AG04450 (cell line): Measurements from ENCODE around the gene DDX24. TPM values are rescaled to one million over a fixed set of nuclear protein-coding genes. Genes with fewer than 3 reads are reported as not detected.

Experiments used
- CTCF ChIA-PET: fragments of 300-600, 350-600 bp; formaldehyde crosslinking; extraction: SDS; loops from one replicate; lab custom pipeline; 2022; ENCODE audit warnings: antibody characterized with exemption, inconsistent platforms; lab: Charles Lee
- POLR2A ChIA-PET: fragments of 350-600 bp; formaldehyde crosslinking; extraction: SDS; loops from one replicate; lab custom pipeline; 2021; ENCODE audit warnings: antibody characterized with exemption, inconsistent platforms; lab: Yijun Ruan, JAX
- DNase-seq: peaks from one replicate; pipeline ENCODE4 v3.0.0-alpha.2; 2011; ENCODE audit warnings: low read depth, low spot score
- H3K27ac ChIP-seq: one replicate; pipeline ENCODE4 v1.5.1; 2012; ENCODE audit warnings: low read depth, low read length, control low read depth
- H3K27me3 ChIP-seq: one replicate; pipeline ENCODE4 v1.6.0; 2012; ENCODE audit warnings: low read length; ENCODE audit not compliant: control insufficient read depth, insufficient read depth
- H3K4me3 ChIP-seq: 2 replicates; pipeline ENCODE4 v1.5.1; 2011; ENCODE audit warnings: mild to moderate bottlenecking, low read depth, low read length, control low read depth
- H3K9me3 ChIP-seq: 2 replicates; pipeline ENCODE4 v1.5.1; 2012; ENCODE audit warnings: low read length; ENCODE audit not compliant: control insufficient read depth, insufficient read depth
- CTCF ChIP-seq: IDR thresholded peaks from 2 replicates; pipeline ENCODE4 v1.5.1; 2011; ENCODE audit warnings: low read depth, low read length, control low read depth, inconsistent platforms
- polyA minus RNA-seq: library from RNA; depleted of rRNA, polyadenylated mRNA; stranded (reverse); fragments of >200 nt; gene quantifications from 2 replicates; pipeline ENCODE4 v1.2.3, GENCODE V29; 2011; rRNA and poly(A)+ RNA removed
- polyA plus RNA-seq: library from polyadenylated mRNA; depleted of rRNA; stranded (reverse); fragments of >200 nt; gene quantifications from 2 replicates; pipeline ENCODE4 v1.2.3, GENCODE V29; 2011; rRNA removed

Gene DDX24
- polyA plus RNA-seq: 145 and 159 TPM in 2 replicates
- polyA minus RNA-seq: 110 and 114 TPM in 2 replicates

GRCh38 chr14:94080621-94081385 lies at the start of gene DDX24, which contains the start of gene IFI27L1:
DDX24 (minus strand) TSS chr14:94081202; CDS start chr14:94079742, 1,460 bp downstream.
IFI27L1 (plus strand) TSS chr14:94081310; CDS start chr14:94096938, 15,628 bp downstream.
- ChIA-PET POLR2A (interaction anchor here (0.9 to 1.2 kb wide), 4 partner anchors 15 to 90 kb away, joined by 3 to 6 read pairs (median 3); no protein-coding TSS in a partner anchor), CTCF (interaction anchor here (0.7 to 7.7 kb wide), 5 partner anchors 45 to 141 kb away, joined by 3 to 64 read pairs (median 4); partner anchors contain the start of gene IFI27L2)
- Histone ChIP-seq H3K27me3 (no peaks in the 10 kb centered on the region), H3K4me3 (peak within 1 kb of the TSS; percentile 93), H3K9me3 (peaks cover 9% of the 10 kb centered on the region; the same call in 1 of the 2 replicates), H3K27ac (peak within 1 kb of the TSS; percentile 82)
- no peak for TF ChIP-seq CTCF
- peak; percentile 86 for DNase-seq

GRCh38 chr14:94129758-94130414 lies 48.9 kb upstream of the DDX24 start:
- Histone ChIP-seq H3K27ac (no peak overlapping the region), H3K4me3 (peak overlapping the region; percentile 72), H3K9me3 (no peaks in the 10 kb centered on the region), H3K27me3 (peaks cover 3% of the 10 kb centered on the region)
- ChIA-PET CTCF (interaction anchor here (0.5 to 5.2 kb wide), 17 partner anchors 13 to 855 kb away, joined by 3 to 84 read pairs (median 6); partner anchors contain the start of genes DDX24 and IFI27L1), POLR2A (interaction anchor here (0.6 to 0.7 kb wide), 2 partner anchors 33 to 120 kb away, joined by 3 read pairs; no protein-coding TSS in a partner anchor)
- DNase-seq: no peak
- TF ChIP-seq CTCF: no peak

GRCh38 chr14:94129111-94129757 lies 48.2 kb upstream of the DDX24 start, which contains the start of gene IFI27L2:
IFI27L2 (minus strand) TSS chr14:94129604; CDS start chr14:94129564, 40 bp downstream.
- Histone ChIP-seq H3K27ac (peak within 1 kb of the TSS; percentile 54), H3K27me3 (peaks cover 3% of the 10 kb centered on the region), H3K4me3 (peak within 1 kb of the TSS; percentile 72), H3K9me3 (no peaks in the 10 kb centered on the region)
- peak; percentile 40 for TF ChIP-seq CTCF
- ChIA-PET CTCF (interaction anchor here (0.6 to 5.2 kb wide), 16 partner anchors 8 to 1016 kb away, joined by 3 to 84 read pairs (median 6); partner anchors contain the start of genes DDX24 and IFI27L1), POLR2A (interaction anchor here (0.6 to 0.9 kb wide), 4 partner anchors 34 to 119 kb away, joined by 3 to 8 read pairs (median 4); partner anchors contain the start of genes DDX24 and IFI27L1)
- DNase-seq: peak; percentile 24

GRCh38 chr14:94128216-94128839 lies 47.3 kb upstream of the DDX24 start:
- no peak for TF ChIP-seq CTCF
- DNase-seq: no peak
- Histone ChIP-seq H3K27me3 (peaks cover under 1% of the 10 kb centered on the region), H3K4me3 (peak overlapping the region; percentile 72), H3K27ac (no peak overlapping the region), H3K9me3 (no peaks in the 10 kb centered on the region)
- CTCF ChIA-PET: interaction anchor here (0.6 to 5.2 kb wide), 10 partner anchors 8 to 1015 kb away, joined by 3 to 84 read pairs (median 7); partner anchors contain the start of genes DDX24 and IFI27L1
- POLR2A ChIA-PET: interaction anchor here (0.7 to 0.9 kb wide), 2 partner anchors 47 to 67 kb away, joined by 6 to 8 read pairs; partner anchors contain the start of genes DDX24 and IFI27L1
